ENCODE data around the gene SERPINB8.

Gene SERPINB8

DNA sequence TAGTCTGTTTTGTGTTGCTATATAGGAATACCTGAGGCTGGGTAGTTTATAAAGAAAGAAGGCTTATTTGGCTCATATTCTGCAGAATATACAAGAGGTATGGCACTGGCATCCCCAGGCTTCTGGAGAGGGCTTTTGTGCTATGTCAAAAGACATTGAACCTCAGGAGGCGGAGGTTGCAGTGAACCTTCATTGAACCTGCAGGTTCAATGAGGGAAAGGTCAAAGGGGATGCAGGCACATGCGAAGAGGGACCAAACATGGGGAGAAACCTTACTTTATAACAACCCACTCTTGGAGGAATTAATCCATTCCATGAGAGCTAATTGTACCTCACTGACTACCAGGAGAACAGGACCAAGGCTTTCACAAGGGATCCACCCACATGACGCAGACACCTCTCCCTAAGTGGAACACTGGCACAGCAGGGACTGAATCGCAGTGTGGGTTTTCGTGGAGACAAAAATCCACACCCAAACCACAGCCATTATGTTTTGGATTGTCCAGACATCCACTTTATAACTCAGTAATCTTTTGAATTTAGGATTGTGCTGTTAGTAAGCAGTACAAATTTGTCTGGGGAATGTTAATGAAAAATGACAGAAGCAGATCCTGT lies 4.1 kb upstream of the SERPINB8 start:
- DNase-seq: no peak

GRCh38 chr18:63970809-63971205 lies 926 bp downstream of the SERPINB8 start:
- DNase-seq: no peak

GRCh38 chr18:63971320-63972001 lies 1.6 kb downstream of the SERPINB8 start:
- DNase-seq: no peak

DNA sequence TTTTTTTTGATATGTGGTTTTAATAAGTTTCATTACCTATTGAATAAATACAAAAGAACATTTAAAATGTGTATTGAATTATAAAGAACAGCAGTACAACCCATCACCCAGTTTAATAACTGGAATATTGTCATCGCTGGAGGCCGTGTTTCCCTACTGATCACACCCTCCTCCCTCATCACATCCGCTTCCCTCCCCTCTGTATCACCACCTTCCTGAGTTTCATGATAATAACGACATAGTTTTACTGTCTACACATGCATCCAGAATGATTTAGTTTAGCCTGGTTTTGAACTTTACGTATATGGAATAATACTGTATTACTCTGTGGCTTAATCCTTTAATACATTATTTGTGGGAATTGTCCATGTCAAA lies 2.1 kb downstream of the SERPINB8 start:
- no peak for DNase-seq

DNA sequence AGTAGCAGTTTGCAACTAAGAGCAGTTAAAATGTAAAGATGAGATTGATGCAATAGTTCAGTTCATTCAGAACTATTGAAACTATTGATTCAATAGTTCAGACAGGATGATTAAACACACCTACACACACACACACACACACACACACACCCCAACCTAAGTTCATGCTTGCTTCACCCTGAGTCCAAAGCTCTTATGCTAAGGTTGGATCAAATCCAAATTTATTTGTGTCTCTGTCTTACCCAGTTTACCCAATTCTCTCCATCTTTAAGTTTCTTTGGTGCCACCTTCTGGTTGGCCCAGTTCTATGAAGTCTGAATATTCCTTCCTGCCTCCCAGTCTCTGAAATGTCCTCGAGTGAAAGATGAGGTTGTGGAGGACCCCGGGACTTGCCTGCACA lies 5.1 kb downstream of the SERPINB8 start:
- no peak for DNase-seq

GRCh38 chr18:63975628-63976027 lies 5.7 kb downstream of the SERPINB8 start:
- DNase-seq: peak; percentile 19

- DNase-seq: no peak
These were observed 7.2 kb downstream of the SERPINB8 start for GRCh38 chr18:63977040-63977439.

GRCh38 chr18:63979409-63979920 lies 9.6 kb downstream of the SERPINB8 start:
- DNase-seq: peak; percentile 52

- no peak for DNase-seq
These were observed 10.1 kb downstream of the SERPINB8 start for GRCh38 chr18:63980027-63980426.

DNA sequence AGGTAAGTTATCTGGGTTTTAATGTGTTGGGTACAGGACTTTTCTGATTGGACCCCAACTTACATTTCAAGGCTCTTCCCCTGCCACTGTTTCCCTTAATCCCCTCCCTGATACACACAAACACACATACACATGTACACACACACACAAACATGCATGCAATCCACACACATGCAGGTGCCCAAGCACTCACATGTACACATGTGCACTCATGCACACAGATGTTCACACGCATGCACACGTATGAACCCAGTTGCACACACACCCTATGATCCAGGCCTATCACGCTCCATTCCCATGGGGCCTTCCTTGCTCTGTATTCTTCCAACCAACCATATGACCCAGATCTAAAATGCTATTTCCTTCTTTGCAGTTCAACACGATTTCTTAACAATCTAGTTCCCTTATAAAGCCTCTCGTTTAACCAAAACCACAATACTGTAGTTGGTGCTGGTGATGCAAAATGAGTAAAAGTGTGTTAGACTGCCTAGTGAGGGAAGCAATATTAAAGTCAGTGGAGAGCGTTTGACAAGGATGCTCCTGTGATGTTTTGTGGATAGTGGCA lies 11.1 kb downstream of the SERPINB8 start:
- no peak for DNase-seq

- DNase-seq: no peak
These were observed 11.8 kb downstream of the SERPINB8 start for GRCh38 chr18:63981719-63982118.

- DNase-seq: no peak
These were observed 12.5 kb downstream of the SERPINB8 start for GRCh38 chr18:63982361-63982760.

GRCh38 chr18:63986885-63987284 lies 17.0 kb downstream of the SERPINB8 start:
- DNase-seq: no peak

GRCh38 chr18:63987743-63988142 lies 17.9 kb downstream of the SERPINB8 start:
- no peak for DNase-seq

- DNase-seq: no peak
These were observed 22.9 kb downstream of the SERPINB8 start for GRCh38 chr18:63992751-63993150.

DNA sequence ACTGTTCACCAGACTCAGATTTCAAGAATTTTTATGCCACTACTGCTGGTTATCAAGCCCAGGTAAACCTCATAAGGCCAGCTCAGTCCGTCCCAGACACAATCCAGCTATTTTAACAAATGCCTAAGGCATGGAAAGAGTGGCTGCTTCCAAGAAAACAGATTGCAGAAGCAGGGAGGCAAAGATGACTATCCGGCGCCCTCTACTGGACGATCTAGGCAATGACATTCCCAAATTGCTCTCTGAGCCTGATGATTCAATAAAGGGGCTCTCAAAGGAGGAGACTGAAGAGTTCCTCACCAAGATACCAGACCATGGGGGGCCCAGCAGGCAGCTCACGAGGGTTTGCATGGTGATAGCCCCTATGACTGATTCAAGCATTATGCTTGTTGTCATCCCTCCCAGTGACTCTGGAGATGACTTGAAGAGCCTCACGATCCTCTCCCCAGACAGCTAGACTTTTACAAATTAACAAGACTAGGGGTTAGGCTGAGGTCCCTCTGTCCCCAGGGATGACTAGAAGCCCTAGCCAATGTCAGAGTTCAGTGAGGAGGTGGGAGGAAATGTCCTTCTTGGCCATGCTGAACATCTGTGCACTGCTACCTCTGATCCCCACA lies 25.0 kb downstream of the SERPINB8 start:
- DNase-seq: peak; percentile 70

- no peak for DNase-seq
These were observed 27.2 kb downstream of the SERPINB8 start for GRCh38 chr18:63997041-63997440.

DNA sequence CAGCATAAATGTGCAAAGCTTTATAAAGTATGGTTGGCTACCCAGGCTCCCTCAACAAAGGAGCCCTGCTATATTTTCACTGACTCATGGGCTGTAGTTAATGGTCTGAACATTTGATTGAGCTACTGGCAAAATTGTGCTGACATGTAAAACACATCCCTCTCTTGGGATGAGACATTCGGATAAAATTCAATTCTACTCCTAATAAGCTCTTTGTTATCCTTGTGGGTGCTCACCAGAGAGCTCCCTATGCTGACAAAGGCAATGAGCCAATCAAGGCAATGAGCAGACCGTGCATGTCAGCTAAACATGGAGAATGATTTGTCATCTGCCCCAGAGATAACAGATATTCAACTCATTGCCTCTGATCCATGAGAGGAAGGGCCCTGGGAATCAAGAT lies 27.7 kb downstream of the SERPINB8 start:
- DNase-seq: no peak

- DNase-seq: no peak
These were observed 30.0 kb downstream of the SERPINB8 start for GRCh38 chr18:63999871-64000270.

DNA sequence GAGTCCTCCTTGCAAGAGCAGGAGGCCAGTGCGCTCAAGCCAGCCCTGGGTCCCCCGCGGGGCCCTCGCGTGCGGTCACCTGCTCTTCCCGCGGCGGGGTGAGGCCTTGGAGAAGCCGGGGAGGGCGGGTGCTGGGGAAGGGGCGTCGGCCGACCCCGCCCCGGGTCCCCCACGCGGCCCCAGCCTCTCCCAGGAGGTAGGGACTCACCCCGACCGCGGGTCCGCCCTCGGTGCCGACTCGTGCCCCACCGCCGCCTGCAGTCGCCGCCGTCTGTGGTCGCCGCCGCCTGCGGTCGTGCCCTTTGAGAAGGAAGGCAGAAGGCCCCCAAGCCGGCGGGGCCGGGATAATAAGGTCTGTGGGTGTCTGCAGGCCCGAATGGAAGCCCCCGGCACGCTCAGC lies 32.7 kb downstream of the SERPINB8 start:
- DNase-seq: no peak

DNA sequence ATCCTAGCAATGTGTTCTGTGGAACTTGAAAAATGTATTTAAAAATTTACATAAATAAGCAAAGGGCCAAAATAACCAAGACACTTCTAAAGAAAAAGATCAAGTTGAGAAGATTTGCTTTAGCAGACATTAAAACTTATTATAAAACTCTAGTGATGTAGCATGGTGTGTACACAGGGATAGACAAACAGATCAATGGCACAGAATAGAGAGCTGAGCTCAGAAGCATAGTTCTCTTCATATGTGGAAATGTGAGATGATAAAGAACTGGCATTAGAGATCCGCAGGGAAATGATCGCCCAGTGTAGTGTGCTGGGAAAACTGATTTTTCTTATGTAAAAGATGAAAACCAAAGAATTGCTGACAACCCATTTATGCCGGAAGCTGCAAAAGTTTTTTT lies 39.4 kb downstream of the SERPINB8 start:
- DNase-seq: no peak

DNA sequence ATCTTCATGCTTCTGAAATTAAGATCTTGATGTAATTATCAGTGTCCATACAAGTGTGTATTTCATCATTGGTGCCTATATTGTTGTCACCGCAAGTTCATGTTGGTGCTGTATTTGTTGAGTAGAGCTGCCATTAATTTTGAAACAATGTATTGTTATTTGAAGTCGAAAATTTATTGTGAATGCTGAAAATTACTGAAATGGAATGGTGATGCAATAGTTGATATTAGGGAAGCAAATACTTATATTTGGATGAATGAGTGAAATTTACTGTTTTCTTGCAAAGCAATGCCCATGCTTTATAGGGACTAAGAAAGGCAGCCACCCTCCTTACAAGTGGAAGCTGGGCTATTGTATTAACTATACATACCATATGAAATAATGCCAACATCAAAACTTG lies 41.6 kb downstream of the SERPINB8 start:
- DNase-seq: no peak

- DNase-seq: peak; percentile 43
These were observed 48.0 kb downstream of the SERPINB8 start for GRCh38 chr18:64017870-64018269.
